ACC112 (cell line): ENCODE measurements around the gene SVBP.

Experiments
- H2AFZ ChIP-seq: fragments of 200-600 bp; sonication (generic); one replicate; pipeline ENCODE4 v1.6.0; 2017; ENCODE audit warnings: antibody characterized with exemption, low read length; ENCODE audit not compliant: unreplicated experiment
- H3K27ac ChIP-seq: fragments of 200-600 bp; sonication (generic); 2 replicates; pipeline ENCODE4 v1.5.1; 2014; ENCODE audit warnings: low read depth, mild to moderate bottlenecking, antibody characterized with exemption, low read length, moderate library complexity
- H3K27me3 ChIP-seq: fragments of 200-600 bp; sonication (generic); 2 replicates; pipeline ENCODE4 v1.6.1; 2014; ENCODE audit warnings: mild to moderate bottlenecking, antibody characterized with exemption, low read length, moderate library complexity, mixed read lengths; ENCODE audit not compliant: insufficient read depth
- H3K36me3 ChIP-seq: fragments of 200-600 bp; sonication (generic); 2 replicates; pipeline ENCODE4 v1.6.1; 2016; ENCODE audit warnings: mild to moderate bottlenecking, antibody characterized with exemption, low read length, moderate library complexity, mixed read lengths; ENCODE audit not compliant: insufficient read depth
- H3K4me1 ChIP-seq: fragments of 200-600 bp; sonication (generic); one replicate; pipeline ENCODE4 v1.6.1; 2016; ENCODE audit warnings: low read length, mixed read lengths; ENCODE audit not compliant: insufficient read depth, unreplicated experiment, control insufficient read depth
- H3K4me3 ChIP-seq: fragments of 200-600 bp; sonication (generic); 2 replicates; pipeline ENCODE4 v1.5.1; 2014; ENCODE audit warnings: mild to moderate bottlenecking, low read depth, low read length
- H3K79me2 ChIP-seq: fragments of 200-600 bp; sonication (generic); one replicate; pipeline ENCODE4 v1.6.0; 2016; ENCODE audit warnings: low read length; ENCODE audit not compliant: control insufficient read depth, unreplicated experiment, insufficient read depth

The SVBP gene

DNA sequence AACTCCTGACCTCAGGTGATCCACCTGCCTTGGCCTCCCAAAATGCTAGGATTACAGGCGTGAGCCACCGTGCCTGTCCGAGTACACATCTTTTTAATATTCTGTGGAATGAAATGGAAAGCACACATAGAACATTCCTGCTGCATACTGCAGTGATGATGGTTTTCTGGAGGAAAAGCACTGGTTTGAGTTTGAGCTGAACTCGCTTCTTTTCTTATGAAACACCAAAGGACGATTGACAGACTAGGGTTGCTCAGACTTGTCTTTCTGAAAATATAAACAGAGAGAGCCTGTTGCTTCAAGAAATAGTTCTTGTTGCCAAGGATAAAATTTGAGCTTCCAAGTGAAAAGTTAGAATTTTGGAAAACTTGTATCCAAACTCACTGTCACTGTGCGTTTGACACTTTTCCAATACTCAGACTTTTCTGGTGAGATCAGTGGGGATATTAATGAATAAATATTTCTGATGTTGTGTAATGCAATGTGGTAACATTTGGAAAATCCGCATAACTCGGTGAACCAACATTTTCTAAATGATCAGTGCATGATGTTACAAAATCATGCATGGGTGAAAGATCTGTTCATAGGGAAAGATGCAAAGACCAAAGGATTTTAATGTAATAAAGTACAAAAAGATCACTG lies 15.2 kb downstream of the SVBP start:
- Histone ChIP-seq H3K27ac (no peak overlapping the region), H3K36me3 (no peaks in the 10 kb centered on the region), H3K27me3 (no peaks in the 10 kb centered on the region), H3K4me1 (no peaks in the 10 kb centered on the region), H3K4me3 (no peak overlapping the region), H2AFZ (no peak overlapping the region), H3K79me2 (no peaks in the 10 kb centered on the region)

DNA sequence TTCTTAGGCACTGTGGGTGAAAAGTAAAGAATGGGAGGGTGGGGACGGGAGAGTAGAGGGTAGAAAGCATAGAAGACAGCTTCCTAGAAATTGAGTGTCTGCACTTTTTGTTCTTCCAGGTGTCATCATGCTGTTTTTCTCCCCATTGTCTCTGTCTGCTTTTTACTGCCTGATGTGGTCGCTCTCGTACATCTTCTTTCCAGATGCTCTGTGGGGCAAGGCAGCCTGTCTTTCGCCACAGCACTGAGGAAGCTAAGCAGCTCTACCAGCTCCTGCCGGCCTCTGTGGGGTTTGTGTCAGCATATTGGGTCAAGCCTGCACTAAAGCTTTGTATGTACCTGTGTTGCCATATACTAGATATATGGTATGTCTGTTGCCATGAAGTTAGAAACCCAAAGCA lies 19.2 kb downstream of the SVBP start:
- Histone ChIP-seq H2AFZ (no peak overlapping the region), H3K4me1 (no peaks in the 10 kb centered on the region), H3K27me3 (no peaks in the 10 kb centered on the region), H3K79me2 (no peaks in the 10 kb centered on the region), H3K4me3 (no peak overlapping the region), H3K27ac (no peak overlapping the region), H3K36me3 (no peaks in the 10 kb centered on the region)

DNA sequence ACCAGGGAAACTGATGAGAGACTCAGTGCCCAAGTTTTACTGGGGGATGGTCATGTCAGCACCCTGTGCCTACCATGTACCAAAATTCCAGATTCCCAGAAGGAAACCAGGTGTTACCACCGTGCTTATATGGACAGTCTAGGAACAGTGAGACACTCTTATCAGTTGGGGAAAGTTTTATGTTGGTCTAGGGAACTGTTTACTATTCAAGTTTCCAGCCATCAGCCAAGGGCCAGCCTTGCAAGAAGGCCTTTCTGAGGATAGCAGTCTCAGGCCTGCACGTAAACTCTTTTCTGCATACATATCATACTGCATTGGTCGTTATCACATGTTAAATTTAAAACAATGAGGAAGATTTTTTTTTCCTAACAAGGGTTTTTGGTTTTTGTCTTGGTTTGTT lies 19.8 kb downstream of the SVBP start:
- Histone ChIP-seq H3K27me3 (no peaks in the 10 kb centered on the region), H2AFZ (no peak overlapping the region), H3K4me1 (no peaks in the 10 kb centered on the region), H3K36me3 (no peaks in the 10 kb centered on the region), H3K4me3 (no peak overlapping the region), H3K27ac (no peak overlapping the region), H3K79me2 (no peaks in the 10 kb centered on the region)

DNA sequence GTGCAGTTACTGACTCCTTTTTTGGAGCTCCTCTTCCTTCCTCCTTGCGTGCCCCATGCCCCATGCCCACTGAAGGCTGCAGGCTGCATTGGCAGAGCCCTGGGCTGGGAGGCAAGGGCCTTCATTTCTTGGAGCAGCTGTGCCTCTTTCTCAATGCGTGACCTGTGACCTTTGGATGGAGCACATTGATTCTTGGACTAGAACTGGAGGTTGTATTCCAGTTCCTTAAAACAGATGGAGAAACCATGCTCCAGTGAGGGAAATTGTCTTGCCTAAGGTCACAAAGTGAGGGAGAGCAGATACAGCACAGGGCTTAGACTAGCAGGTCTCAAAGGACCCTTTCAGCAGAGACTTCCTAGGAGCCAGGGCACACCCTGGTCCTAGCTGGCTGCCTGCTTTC lies 23.4 kb downstream of the SVBP start:
- H3K27ac ChIP-seq, result no peak overlapping the region
- H3K27me3 ChIP-seq, result no peaks in the 10 kb centered on the region
- no peak overlapping the region for H2AFZ ChIP-seq
- no peak overlapping the region for H3K4me3 ChIP-seq
- H3K4me1 ChIP-seq, result no peaks in the 10 kb centered on the region
- no peaks in the 10 kb centered on the region for H3K36me3 ChIP-seq
- no peaks in the 10 kb centered on the region for H3K79me2 ChIP-seq

DNA sequence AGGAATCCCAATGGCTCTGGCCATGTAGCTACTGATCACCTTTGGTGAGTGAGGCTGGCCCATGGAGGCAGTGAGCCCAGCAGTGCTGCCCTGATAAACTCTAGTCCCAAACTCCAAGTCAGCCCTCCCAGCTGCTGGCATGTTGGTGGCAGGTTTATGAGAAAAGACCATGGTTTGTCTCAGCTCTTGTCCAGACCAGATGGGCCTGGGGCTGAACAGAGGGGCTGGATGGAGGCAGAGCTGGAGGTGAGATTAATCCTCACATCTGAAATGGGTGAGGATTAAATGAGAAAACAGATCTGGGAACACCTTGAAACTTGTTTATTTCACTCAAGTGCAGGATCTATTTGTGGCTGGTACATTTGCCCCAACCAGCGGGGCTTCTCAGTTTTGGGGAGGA lies 29.2 kb downstream of the SVBP start:
- Histone ChIP-seq H2AFZ (no peak overlapping the region), H3K79me2 (no peaks in the 10 kb centered on the region), H3K4me3 (no peak overlapping the region), H3K36me3 (no peaks in the 10 kb centered on the region), H3K27ac (no peak overlapping the region), H3K27me3 (no peaks in the 10 kb centered on the region), H3K4me1 (peaks cover 6% of the 10 kb centered on the region)

DNA sequence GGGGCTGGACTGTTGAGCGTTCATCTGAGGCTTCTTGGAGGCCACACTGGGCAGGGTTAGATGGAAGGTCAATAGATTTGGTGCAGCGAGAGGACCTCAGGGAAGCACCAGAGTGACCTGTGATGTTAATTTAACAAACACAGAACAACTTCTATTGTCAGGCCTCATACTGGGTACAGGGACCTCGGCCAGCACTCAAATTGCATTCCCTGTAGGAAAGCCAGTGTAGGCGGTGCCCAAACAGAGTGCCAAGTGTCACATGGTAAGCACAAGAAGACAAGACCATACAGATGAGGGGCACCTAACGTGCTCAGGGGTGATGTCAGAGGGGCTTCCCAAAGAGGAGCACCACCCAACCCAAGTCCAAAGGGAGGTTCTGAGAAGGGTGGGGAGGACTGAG lies 31.1 kb downstream of the SVBP start:
- Histone ChIP-seq H3K4me3 (no peak overlapping the region), H3K79me2 (no peaks in the 10 kb centered on the region), H3K27me3 (no peaks in the 10 kb centered on the region), H3K36me3 (no peaks in the 10 kb centered on the region), H3K27ac (no peak overlapping the region), H2AFZ (no peak overlapping the region), H3K4me1 (peaks cover 6% of the 10 kb centered on the region)

DNA sequence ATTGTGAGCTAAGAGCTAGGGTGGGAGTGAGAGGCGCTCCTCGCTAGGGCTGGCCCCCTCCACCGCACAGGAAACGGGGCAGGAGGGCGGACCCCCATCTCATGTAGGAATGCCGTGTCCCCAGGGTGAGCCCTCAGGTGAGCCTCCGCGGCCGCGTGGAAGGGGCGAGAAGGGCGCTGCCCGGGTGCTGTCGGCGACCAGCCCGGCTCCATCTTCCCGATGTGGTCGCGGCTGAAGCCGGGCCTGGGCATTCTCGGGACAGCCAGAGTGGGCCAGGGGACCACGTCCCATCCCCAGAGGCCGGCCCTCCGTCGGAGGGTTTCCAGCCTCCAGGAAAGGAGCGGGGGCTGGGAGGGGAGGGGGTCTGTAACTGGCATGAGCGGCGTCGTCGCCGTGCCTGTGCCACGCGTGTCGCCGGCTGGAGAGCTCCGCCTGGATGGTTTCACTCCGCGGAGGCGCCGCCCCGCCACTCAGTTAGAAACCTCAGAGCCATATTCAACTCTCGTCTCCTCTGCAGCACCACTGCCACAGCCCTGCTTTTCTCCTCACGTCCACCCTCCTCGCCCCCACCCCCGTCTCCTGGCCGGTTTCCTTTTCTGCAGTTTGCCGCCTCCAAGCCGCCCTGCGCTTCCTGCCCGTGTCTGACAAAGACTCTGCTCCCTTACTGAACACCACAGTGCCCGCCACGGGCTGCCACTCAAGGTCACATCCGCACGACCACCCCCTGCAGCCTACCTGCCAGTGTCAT lies 32.1 kb downstream of the SVBP start, which contains the start of gene TMEM269:
TMEM269 (plus strand) TSS at position 46 of the 748 bp plus-strand sequence. CDS start 4,903 bp downstream, outside the sequence.
- peak within 1 kb of the TSS; percentile 81 for H2AFZ ChIP-seq
- H3K4me1 ChIP-seq, result peaks cover 6% of the 10 kb centered on the region
- H3K27ac ChIP-seq, result no peak within 1 kb of the TSS
- peak within 1 kb of the TSS; percentile 74 for H3K4me3 ChIP-seq
- no peaks in the 10 kb centered on the region for H3K27me3 ChIP-seq
- H3K79me2 ChIP-seq, result no peaks in the 10 kb centered on the region
- no peaks in the 10 kb centered on the region for H3K36me3 ChIP-seq

DNA sequence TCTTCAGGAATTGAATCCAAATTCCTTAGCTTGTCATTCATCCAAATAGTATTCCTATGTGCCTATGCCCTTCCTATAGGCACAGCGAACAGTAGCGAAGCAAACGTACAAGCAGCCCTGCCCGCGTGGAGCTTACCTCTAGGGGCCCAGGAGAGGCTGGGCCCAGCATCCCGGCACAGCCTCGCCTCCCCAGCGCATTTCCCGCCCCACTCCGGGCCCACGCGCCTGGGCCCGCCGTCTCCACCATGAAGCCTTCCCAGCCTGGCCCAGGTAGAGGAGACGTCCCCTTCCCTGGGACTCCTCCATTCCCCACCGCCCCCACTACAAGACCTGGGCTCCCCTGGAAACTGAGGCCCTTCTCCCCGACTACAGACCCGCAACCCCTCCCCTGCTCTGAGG lies 32.7 kb downstream of the SVBP start:
- no peaks in the 10 kb centered on the region for H3K79me2 ChIP-seq
- no peak overlapping the region for H2AFZ ChIP-seq
- H3K4me1 ChIP-seq, result peaks cover 6% of the 10 kb centered on the region
- H3K27me3 ChIP-seq, result no peaks in the 10 kb centered on the region
- no peak overlapping the region for H3K27ac ChIP-seq
- H3K36me3 ChIP-seq, result no peaks in the 10 kb centered on the region
- 0 out of 2 replicates have a peak overlapping the region, but pooled peaks have one; percentile 74 for H3K4me3 ChIP-seq

DNA sequence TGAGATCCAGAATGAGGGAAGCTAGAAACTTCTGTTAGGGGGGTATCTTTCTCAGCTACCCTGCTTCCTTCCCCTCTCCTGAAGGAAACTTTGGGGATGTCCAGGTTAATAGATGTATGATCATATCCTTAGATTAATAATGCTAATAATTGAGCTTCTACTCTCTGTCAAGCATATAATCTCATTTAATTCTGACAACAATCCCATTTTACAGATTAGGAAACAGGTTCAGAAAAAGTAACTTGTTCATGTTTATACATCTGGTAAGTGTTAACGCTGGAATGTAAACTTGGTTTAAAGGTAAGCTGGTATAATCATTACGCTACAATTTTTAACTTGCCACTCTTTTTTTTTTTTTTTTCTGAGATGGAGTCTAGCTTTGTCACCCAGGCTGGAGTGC lies 34.1 kb downstream of the SVBP start:
- Histone ChIP-seq H3K4me1 (peaks cover 6% of the 10 kb centered on the region), H3K79me2 (no peaks in the 10 kb centered on the region), H3K27me3 (no peaks in the 10 kb centered on the region), H3K36me3 (no peaks in the 10 kb centered on the region), H3K27ac (no peak overlapping the region), H3K4me3 (no peak overlapping the region), H2AFZ (no peak overlapping the region)

DNA sequence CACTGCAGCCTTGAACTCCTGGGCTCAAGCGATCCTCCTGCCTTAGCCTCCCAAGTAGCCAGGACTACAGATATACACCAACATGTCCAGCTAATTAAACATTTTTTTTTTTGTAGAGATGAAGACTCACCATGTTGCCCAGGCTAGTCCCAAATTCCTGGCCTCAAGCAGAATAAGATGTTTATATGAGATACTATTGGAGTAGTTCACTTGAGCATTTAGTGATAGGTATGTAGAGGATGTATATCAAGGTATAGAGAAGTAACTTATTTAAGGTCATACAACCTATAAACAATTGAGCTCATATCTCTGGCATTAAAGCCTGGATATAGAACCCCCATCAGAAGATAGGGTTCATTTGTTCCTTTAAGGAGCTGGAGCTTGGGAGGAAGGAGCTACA lies 37.0 kb downstream of the SVBP start:
- Histone ChIP-seq H3K27ac (no peak overlapping the region), H3K27me3 (no peaks in the 10 kb centered on the region), H3K36me3 (peaks cover 3% of the 10 kb centered on the region; the same call in 1 of the 2 replicates), H3K4me3 (no peak overlapping the region), H3K79me2 (no peaks in the 10 kb centered on the region), H2AFZ (no peak overlapping the region), H3K4me1 (no peaks in the 10 kb centered on the region)

DNA sequence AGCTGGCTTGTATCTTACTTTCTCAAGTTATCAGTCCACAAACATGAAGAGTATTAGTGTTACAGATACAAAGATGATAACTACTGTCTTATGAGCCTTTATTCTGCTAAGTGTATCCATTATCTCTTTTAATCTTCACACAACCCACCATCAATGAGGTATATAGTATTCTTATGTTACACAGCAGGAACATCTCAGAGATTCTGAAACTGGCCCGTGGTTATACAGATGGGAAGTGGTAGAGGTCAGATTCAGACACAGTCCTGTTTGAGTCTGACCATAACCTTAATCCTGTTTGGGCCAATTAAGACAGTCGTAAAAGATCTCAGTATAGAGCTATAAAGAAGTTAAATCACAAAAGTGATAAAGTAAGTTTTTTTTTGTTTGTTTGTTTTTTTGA lies 37.5 kb downstream of the SVBP start:
- no peaks in the 10 kb centered on the region for H3K27me3 ChIP-seq
- H3K4me3 ChIP-seq, result no peak overlapping the region
- no peaks in the 10 kb centered on the region for H3K79me2 ChIP-seq
- no peaks in the 10 kb centered on the region for H3K4me1 ChIP-seq
- H3K36me3 ChIP-seq, result peaks cover 7% of the 10 kb centered on the region; the same call in 1 of the 2 replicates
- H2AFZ ChIP-seq, result no peak overlapping the region
- H3K27ac ChIP-seq, result no peak overlapping the region
